Embryonic facial prominence (tissue), 1 donor: Measurements from ENCODE around the gene YWHAB.

Source experiments
- DNase-seq: peaks from one replicate; pipeline ENCODE4 v3.0.0-alpha.2; 2016; ENCODE audit errors: extremely low spot score

Gene YWHAB

GRCh38 chr20:44911264-44911921, 25.9 kb downstream of the YWHAB start:
- DNase-seq, result no peak

GRCh38 chr20:44912189-44912588, 26.7 kb downstream of the YWHAB start:
- DNase-seq, result no peak

- DNase-seq, result no peak
These were observed 29.4 kb downstream of the YWHAB start for GRCh38 chr20:44914924-44915323.

- no peak for DNase-seq
These were observed 31.1 kb downstream of the YWHAB start for GRCh38 chr20:44916586-44916985.

- DNase-seq, result no peak
These were observed 31.9 kb downstream of the YWHAB start for GRCh38 chr20:44917399-44917798.

GRCh38 chr20:44918342-44918741, 32.8 kb downstream of the YWHAB start:
- no peak for DNase-seq

- no peak for DNase-seq
These were observed 33.3 kb downstream of the YWHAB start for GRCh38 chr20:44918761-44919160.

- DNase-seq, result no peak
These were observed 35.9 kb downstream of the YWHAB start for GRCh38 chr20:44921447-44921846.

- DNase-seq, result no peak
These were observed 39.0 kb downstream of the YWHAB start for GRCh38 chr20:44924541-44924940.

GRCh38 chr20:44928595-44928994, 43.1 kb downstream of the YWHAB start:
- DNase-seq, result no peak

- DNase-seq, result no peak
These were observed 45.1 kb downstream of the YWHAB start for GRCh38 chr20:44930517-44931168.

GRCh38 chr20:44931911-44932310, 46.4 kb downstream of the YWHAB start:
- no peak for DNase-seq

GRCh38 chr20:44932916-44933315, 47.4 kb downstream of the YWHAB start:
- DNase-seq, result no peak

GRCh38 chr20:44936510-44936909, 51.0 kb downstream of the YWHAB start:
- DNase-seq, result no peak

- DNase-seq, result no peak
These were observed 53.1 kb downstream of the YWHAB start for GRCh38 chr20:44938637-44939036.

GRCh38 chr20:44941120-44941691, 55.7 kb downstream of the YWHAB start:
- DNase-seq, result no peak

GRCh38 chr20:44942264-44942973, 56.9 kb downstream of the YWHAB start:
- no peak for DNase-seq

- no peak for DNase-seq
These were observed 58.3 kb downstream of the YWHAB start for GRCh38 chr20:44943828-44944227.

GRCh38 chr20:44945261-44945660, 59.8 kb downstream of the YWHAB start:
- DNase-seq, result no peak

- DNase-seq, result no peak
These were observed 60.9 kb downstream of the YWHAB start for GRCh38 chr20:44946271-44946852.

GRCh38 chr20:44948107-44948506, 62.6 kb downstream of the YWHAB start:
- DNase-seq, result no peak

- no peak for DNase-seq
These were observed 63.0 kb downstream of the YWHAB start for GRCh38 chr20:44948513-44948912.
